ENCODE measurements around the gene HSPB6. TPM values are rescaled to one million over a fixed set of nuclear protein-coding genes. Genes with fewer than 3 reads are reported as not detected.

Gene HSPB6
- total and polyA plus RNA-seq, 2 of the 8 experiments (the other 6 are each of a cell fraction or from before 2014, with no cell fraction given): 0.91 TPM; not detected in 1

GRCh38 chr19:35793381-35794165, 36.7 kb upstream of the HSPB6 start (continued):
- no peak for TF ChIP-seq KDM5A (IDR thresholded peaks at IDR 0.05; ENCODE audit: low read length)
- no peak for TF ChIP-seq PHF8 (conservative IDR thresholded peaks at IDR 0.05; ENCODE audit: low read depth, low read length)
- no peak for TF ChIP-seq CTBP2 (IDR thresholded peaks at IDR 0.05; ENCODE audit: borderline replicate concordance, insufficient read depth, insufficient read length, low read length)
- no peak for TF ChIP-seq JUND (IDR thresholded peaks at IDR 0.05; ENCODE audit: low read length)
- no peak for TF ChIP-seq TAF1 (IDR thresholded peaks at IDR 0.05; ENCODE audit: low read depth, low read length)

Data from H1 (cell line).